Endothelial cell (in vitro differentiated cells): ENCODE measurements around the gene CCDC134. TPM values are rescaled to one million over a fixed set of nuclear protein-coding genes. Genes with fewer than 3 reads are reported as not detected.

Source experiments
- DNase-seq: peaks from one replicate; pipeline ENCODE4 v3.0.0; 2021; ENCODE audit warnings: low spot score
- H3K27ac Mint-ChIP-seq: one replicate; pipeline ENCODE4 v1.8.0; 2021; ENCODE audit warnings: mixed read lengths, inconsistent platforms; ENCODE audit not compliant: unreplicated experiment
- H3K27me3 Mint-ChIP-seq: one replicate; pipeline ENCODE4 v1.8.0; 2021; ENCODE audit warnings: mild to moderate bottlenecking, moderate library complexity, mixed read lengths, inconsistent platforms; ENCODE audit not compliant: unreplicated experiment
- H3K36me3 Mint-ChIP-seq: one replicate; pipeline ENCODE4 v1.8.0; 2021; ENCODE audit warnings: mild to moderate bottlenecking, low read depth, mixed read lengths, inconsistent platforms; ENCODE audit not compliant: unreplicated experiment
- H3K4me1 Mint-ChIP-seq: one replicate; pipeline ENCODE4 v1.8.0; 2021; ENCODE audit warnings: mild to moderate bottlenecking, mixed read lengths, inconsistent platforms; ENCODE audit not compliant: unreplicated experiment
- H3K4me3 Mint-ChIP-seq: one replicate; pipeline ENCODE4 v1.8.0; 2021; ENCODE audit warnings: mild to moderate bottlenecking, mixed read lengths, inconsistent platforms; ENCODE audit not compliant: unreplicated experiment
- H3K9me3 Mint-ChIP-seq: one replicate; pipeline ENCODE4 v1.8.0; 2021; ENCODE audit warnings: mixed read lengths, inconsistent platforms; ENCODE audit not compliant: unreplicated experiment
- CTCF ChIP-seq: fragments of 200-600 bp; sonication (generic); IDR thresholded peaks from one replicate; pipeline ENCODE4 v1.5.0; 2021; ENCODE audit warnings: antibody characterized with exemption; ENCODE audit not compliant: unreplicated experiment
- total RNA-seq: library from RNA; stranded (reverse); fragmentation: NEBNext Ultra II Directional; extraction: Animal tissue kit (Norgen Biotek cat#: 25700); gene quantifications from one replicate; pipeline ENCODE4 v1.2.1, GENCODE V29; 2021; ENCODE audit not compliant: unreplicated experiment

CCDC134 gene
- total RNA-seq, 1 donor from 2014 or later = 8.8 TPM

- Mint-ChIP-seq H3K36me3 (peaks cover 33% of the 10 kb centered on the region), H3K27me3 (peaks cover 8% of the 10 kb centered on the region), H3K9me3 (no peaks in the 10 kb centered on the region), H3K4me1 (peaks cover 42% of the 10 kb centered on the region), H3K27ac (peak overlapping the region; percentile 58), H3K4me3 (peak overlapping the region; percentile 33)
- no peak for TF ChIP-seq CTCF
- no peak for DNase-seq
Observed at GRCh38 chr22:41836551-41836950, 36.1 kb downstream of the CCDC134 start.

- Mint-ChIP-seq H3K9me3 (no peaks in the 10 kb centered on the region), H3K27me3 (peaks cover 3% of the 10 kb centered on the region), H3K4me1 (peaks cover 35% of the 10 kb centered on the region), H3K27ac (peak overlapping the region; percentile 38), H3K4me3 (no peak overlapping the region), H3K36me3 (peaks cover 32% of the 10 kb centered on the region)
- no peak for DNase-seq
- TF ChIP-seq CTCF = no peak
Observed at GRCh38 chr22:41838842-41839618, 38.6 kb downstream of the CCDC134 start.

- Mint-ChIP-seq H3K4me1 (peaks cover 33% of the 10 kb centered on the region), H3K4me3 (no peak overlapping the region), H3K9me3 (no peaks in the 10 kb centered on the region), H3K27ac (no peak overlapping the region), H3K27me3 (no peaks in the 10 kb centered on the region), H3K36me3 (peaks cover 25% of the 10 kb centered on the region)
- DNase-seq = no peak
- no peak for TF ChIP-seq CTCF
Observed at GRCh38 chr22:41840216-41840615, 39.7 kb downstream of the CCDC134 start.

- H3K36me3 Mint-ChIP-seq = peaks cover 19% of the 10 kb centered on the region
Observed at GRCh38 chr22:41841085-41841712, 40.7 kb downstream of the CCDC134 start.

More at GRCh38 chr22:41841085-41841712, 40.7 kb downstream of the CCDC134 start:
- no peak for TF ChIP-seq CTCF
- Mint-ChIP-seq H3K27me3 (no peaks in the 10 kb centered on the region), H3K27ac (no peak overlapping the region), H3K9me3 (no peaks in the 10 kb centered on the region), H3K4me1 (peaks cover 37% of the 10 kb centered on the region), H3K4me3 (no peak overlapping the region)
- DNase-seq = no peak
